Brain pericyte (primary cell): ENCODE results near the gene FCN2.
"Not testable (repeated sequence)": the region's sequence is repeated elsewhere in the genome, so short reads cannot be mapped to it uniquely, and the experiment has no call there.

ENCODE experiments used
- DNase-seq: peaks from one replicate; pipeline ENCODE4 v3.0.0-alpha.2; 2012; ENCODE audit warnings: low read depth, low spot score

Gene FCN2

GRCh38 chr9:134847138-134847537, 33.5 kb upstream of the FCN2 start:
- DNase-seq, result no peak

GRCh38 chr9:134847752-134848432, 32.7 kb upstream of the FCN2 start:
- no peak for DNase-seq

- DNase-seq, result no peak
Measured at GRCh38 chr9:134848504-134848903, 32.1 kb upstream of the FCN2 start.

GRCh38 chr9:134850611-134851010, 30.0 kb upstream of the FCN2 start:
- no peak for DNase-seq

GRCh38 chr9:134851020-134851419, 29.6 kb upstream of the FCN2 start:
- DNase-seq, result no peak

- no peak for DNase-seq
Measured at GRCh38 chr9:134852906-134853654, 27.5 kb upstream of the FCN2 start.

- no peak for DNase-seq
Measured at GRCh38 chr9:134853893-134854292, 26.7 kb upstream of the FCN2 start.

- no peak for DNase-seq
Measured at GRCh38 chr9:134854541-134854981, 26.0 kb upstream of the FCN2 start.

GRCh38 chr9:134855231-134855899, 25.2 kb upstream of the FCN2 start:
- DNase-seq, result no peak

GRCh38 chr9:134855900-134856377, 24.7 kb upstream of the FCN2 start:
- DNase-seq, result no peak

- not testable (repeated sequence) for DNase-seq
Measured at GRCh38 chr9:134857451-134857850, 23.2 kb upstream of the FCN2 start.

GRCh38 chr9:134858051-134858841, 22.4 kb upstream of the FCN2 start:
- no peak for DNase-seq

GRCh38 chr9:134860510-134860909, 20.1 kb upstream of the FCN2 start:
- DNase-seq, result no peak

- DNase-seq, result no peak
Measured at GRCh38 chr9:134861595-134862334, 18.8 kb upstream of the FCN2 start.

- DNase-seq, result no peak
Measured at GRCh38 chr9:134863306-134863902, 17.2 kb upstream of the FCN2 start.

GRCh38 chr9:134863941-134864820, 16.4 kb upstream of the FCN2 start:
- DNase-seq, result no peak

- no peak for DNase-seq
Measured at GRCh38 chr9:134864821-134865190, 15.8 kb upstream of the FCN2 start.

- DNase-seq, result no peak
Measured at GRCh38 chr9:134867917-134868750, 12.5 kb upstream of the FCN2 start.
